ENCODE data around the gene PEX26. TPM values are rescaled to one million over a fixed set of nuclear protein-coding genes. Genes with fewer than 3 reads are reported as not detected.
A peak's percentile ranks its signal among the peaks of the same experiment; 100 is the strongest.
"Not testable (repeated sequence)": the region's sequence is repeated elsewhere in the genome, so short reads cannot be mapped to it uniquely, and the experiment has no call there.

Gene PEX26
- total and polyA plus RNA-seq, 2 experiments from 2014 or later, result 4.0 to 48.9 TPM

GRCh38 chr22:18071307-18071967 is 6.4 kb upstream of the PEX26 start:
- not testable (repeated sequence) for H3K27ac Mint-ChIP-seq; H3K79me2 ChIP-seq (replicated peaks; ENCODE audit: insufficient read depth); H3K9me3 Mint-ChIP-seq; H3K27ac ChIP-seq (ENCODE audit: low read depth); H3K36me3 ChIP-seq (ENCODE audit: insufficient read depth); H3K4me3 ChIP-seq; ATAC-seq; H3K4me1 ChIP-seq (ENCODE audit: insufficient read depth); H4K20me1 ChIP-seq (replicated peaks; ENCODE audit: insufficient read depth); H3K4me3 Mint-ChIP-seq; H2AFZ ChIP-seq; H3F3A ChIP-seq (replicated peaks; ENCODE audit: low read depth); H3K36me3 Mint-ChIP-seq (ENCODE audit: low read depth); H3K9me2 ChIP-seq (ENCODE audit: insufficient read depth); DNase-seq (ENCODE audit: low spot score); H3K27me3 ChIP-seq (ENCODE audit: insufficient read depth); H3K4me1 Mint-ChIP-seq; H3K4me2 ChIP-seq; H3K27me3 Mint-ChIP-seq (ENCODE audit: insufficient read depth, low read depth, poor library complexity)
- 0 out of 4 replicates have a peak, but pooled peaks of 1 of the 2 experiments have one; percentile 6 for TF ChIP-seq CTCF (conservative IDR thresholded peaks at IDR 0.05; ENCODE audit: low read depth in 2 of 2)

GRCh38 chr22:18071968-18072310 is 5.9 kb upstream of the PEX26 start:
- H3K4me1 ChIP-seq (ENCODE audit: insufficient read depth), result peaks cover 3% of the 10 kb centered on the region; the same call in 1 of the 2 replicates
- ATAC-seq (no peak), DNase-seq (ENCODE audit: low spot score) (no peak)
- H3K27ac ChIP-seq (ENCODE audit: low read depth), result no peak overlapping the region
- H3K9me3 Mint-ChIP-seq, result no peaks in the 10 kb centered on the region
- H3K4me3 ChIP-seq, result no peak overlapping the region
- no peaks in the 10 kb centered on the region; the same call in 1 of the 2 replicates for H3K79me2 ChIP-seq (replicated peaks; ENCODE audit: insufficient read depth)
- H4K20me1 ChIP-seq (replicated peaks; ENCODE audit: insufficient read depth), result no peaks in the 10 kb centered on the region
- TF ChIP-seq NANOG (IDR thresholded peaks at IDR 0.05; ENCODE audit: borderline replicate concordance) (no peak), POLR2AphosphoS5 (IDR thresholded peaks at IDR 0.05; ENCODE audit: low read depth) (no peak), EZH2phosphoT487 (IDR thresholded peaks at IDR 0.05; ENCODE audit: unreplicated experiment) (no peak), STAT1 (IDR thresholded peaks at IDR 0.05; ENCODE audit: unreplicated experiment) (no peak), ZNF114 (CRISPR knock-in tag; IDR thresholded peaks at IDR 0.05) (no peak), ZNF331 (CRISPR knock-in tag; IDR thresholded peaks at IDR 0.05; ENCODE audit: low read depth) (no peak), REST (IDR thresholded peaks at IDR 0.05; ENCODE audit: unreplicated experiment) (no peak), CTCF (conservative IDR thresholded peaks at IDR 0.05; ENCODE audit: low read depth in 2 of 2) (no peak), EZH2 (IDR thresholded peaks at IDR 0.05; ENCODE audit: low read depth, unreplicated experiment) (no peak), CREB1 (CRISPR knock-in tag; IDR thresholded peaks at IDR 0.05; ENCODE audit: low read depth) (no peak)
- no peak overlapping the region for H2AFZ ChIP-seq
- H3K36me3 ChIP-seq (ENCODE audit: insufficient read depth), result no peaks in the 10 kb centered on the region
- H3K27me3 ChIP-seq (ENCODE audit: insufficient read depth), result no peaks in the 10 kb centered on the region
- H3K4me3 Mint-ChIP-seq, result no peak overlapping the region
- H3K4me2 ChIP-seq, result no peak overlapping the region
- H3K4me1 Mint-ChIP-seq, result peaks cover 5% of the 10 kb centered on the region
- no peak overlapping the region for H3K27ac Mint-ChIP-seq
- peaks cover 3% of the 10 kb centered on the region for H3K27me3 Mint-ChIP-seq (ENCODE audit: insufficient read depth, low read depth, poor library complexity)
- H3K36me3 Mint-ChIP-seq (ENCODE audit: low read depth), result no peaks in the 10 kb centered on the region
- no peaks in the 10 kb centered on the region for H3K9me2 ChIP-seq (ENCODE audit: insufficient read depth)
- H3F3A ChIP-seq (replicated peaks; ENCODE audit: low read depth), result no peaks in the 10 kb centered on the region

Data from GM23338 (cell line).